Esophagus squamous epithelium (tissue), 4 donors: ENCODE results near the gene ALOX15B.
A peak's percentile ranks its signal among the peaks of the same experiment; 100 is the strongest.

Experiments
- CTCF ChIP-seq, 6 experiments: fragments of 450-650 bp in 4 of 6; fragments of 200-600 bp in 2 of 6; sonication (generic) in 2 of 6; IDR thresholded peaks; one replicate each; pipeline ENCODE4 v1.5.1; 2016 to 2019; ENCODE audit warnings: antibody characterized with exemption in 6 of 6, mild to moderate bottlenecking in 4 of 6, moderate library complexity in 4 of 6
- POLR2A ChIP-seq, 4 donors: fragments of 450-650 bp; IDR thresholded peaks; one replicate each; pipeline ENCODE4 v1.6.1; 2017; ENCODE audit warnings: antibody characterized with exemption in 4 of 4, mild to moderate bottlenecking in 4 of 4, moderate library complexity in 3 of 4

- no peak for TF ChIP-seq CTCF (IDR thresholded peaks at IDR 0.05)
- TF ChIP-seq POLR2A (IDR thresholded peaks at IDR 0.05), result peak in 1 of 4 donors; percentile 34
These were observed at the start of gene ALOX15B for GRCh38 chr17:8038954-8039610.
